Measurements from ENCODE around the gene TMEM178B.
"Not testable (repeated sequence)": the region's sequence is repeated elsewhere in the genome, so short reads cannot be mapped to it uniquely, and the experiment has no call there.

TMEM178B gene

GRCh38 chr7:141184532-141185190 is 110.8 kb downstream of the TMEM178B start:
- H3K36me3 ChIP-seq (ENCODE audit: insufficient read depth, insufficient read length, low read length): no peaks in the 10 kb centered on the region
- no peaks in the 10 kb centered on the region for H3K27me3 ChIP-seq (ENCODE audit: insufficient read depth, insufficient read length)
- no peak overlapping the region for H3K4me3 ChIP-seq (ENCODE audit: insufficient read length, low read depth)
- no peaks in the 10 kb centered on the region for H3K9me3 ChIP-seq (ENCODE audit: insufficient read depth, low read length)
- no peak for DNase-seq (ENCODE audit: low read depth, low spot score)
- no peak overlapping the region for H3K9ac ChIP-seq (ENCODE audit: insufficient read length, low read depth)
- TF ChIP-seq SUZ12 (IDR thresholded peaks at IDR 0.05; ENCODE audit: extremely low read depth, insufficient read depth, insufficient read length) (no peak), YY1 (IDR thresholded peaks at IDR 0.05; ENCODE audit: insufficient read depth, insufficient read length) (no peak), ZNF274 (IDR thresholded peaks at IDR 0.05; ENCODE audit: low read depth, low read length) (no peak)
- H3K4me1 ChIP-seq (ENCODE audit: insufficient read depth, insufficient read length): no peaks in the 10 kb centered on the region

- no peak for DNase-seq (ENCODE audit: low read depth, low spot score)
- H3K9ac ChIP-seq (ENCODE audit: insufficient read length, low read depth): no peak overlapping the region
- no peak overlapping the region for H3K4me3 ChIP-seq (ENCODE audit: insufficient read length, low read depth)
- H3K36me3 ChIP-seq (ENCODE audit: insufficient read depth, insufficient read length, low read length): no peaks in the 10 kb centered on the region
- no peaks in the 10 kb centered on the region for H3K4me1 ChIP-seq (ENCODE audit: insufficient read depth, insufficient read length)
- no peak for TF ChIP-seq ZNF274 (IDR thresholded peaks at IDR 0.05; ENCODE audit: low read depth, low read length)
- TF ChIP-seq SUZ12 (IDR thresholded peaks at IDR 0.05; ENCODE audit: extremely low read depth, insufficient read depth, insufficient read length): no peak
- TF ChIP-seq YY1 (IDR thresholded peaks at IDR 0.05; ENCODE audit: insufficient read depth, insufficient read length): no peak
- H3K27me3 ChIP-seq (ENCODE audit: insufficient read depth, insufficient read length): no peaks in the 10 kb centered on the region
- no peaks in the 10 kb centered on the region for H3K9me3 ChIP-seq (ENCODE audit: insufficient read depth, low read length)
Observed at GRCh38 chr7:141185369-141185967, 111.6 kb downstream of the TMEM178B start.

GRCh38 chr7:141189231-141189630 is 115.4 kb downstream of the TMEM178B start:
- TF ChIP-seq YY1 (IDR thresholded peaks at IDR 0.05; ENCODE audit: insufficient read depth, insufficient read length) (no peak), SUZ12 (IDR thresholded peaks at IDR 0.05; ENCODE audit: extremely low read depth, insufficient read depth, insufficient read length) (no peak), ZNF274 (IDR thresholded peaks at IDR 0.05; ENCODE audit: low read depth, low read length) (no peak)
- H3K9ac ChIP-seq (ENCODE audit: insufficient read length, low read depth): no peak overlapping the region
- no peaks in the 10 kb centered on the region for H3K36me3 ChIP-seq (ENCODE audit: insufficient read depth, insufficient read length, low read length)

DNA sequence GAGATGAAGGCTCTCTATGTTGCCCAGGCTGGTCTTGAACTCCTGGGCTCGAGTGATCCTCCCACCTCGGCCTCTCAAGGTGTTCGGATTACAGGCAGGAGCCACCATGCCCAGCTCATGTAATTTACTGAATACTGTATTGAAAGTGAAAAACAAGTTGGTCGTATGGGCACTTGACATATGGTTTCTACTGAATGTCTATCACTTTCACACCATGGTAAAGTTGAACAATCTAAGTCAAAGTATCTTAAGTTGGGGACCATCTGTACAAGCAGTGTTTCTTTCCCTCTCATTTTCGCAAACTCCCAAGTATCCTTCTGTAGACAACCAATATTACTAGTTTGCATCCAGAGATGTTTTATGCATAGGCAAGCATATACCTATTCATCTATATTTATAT is 116.6 kb downstream of the TMEM178B start:
- no peaks in the 10 kb centered on the region for H3K4me1 ChIP-seq (ENCODE audit: insufficient read depth, insufficient read length)
- no peaks in the 10 kb centered on the region for H3K36me3 ChIP-seq (ENCODE audit: insufficient read depth, insufficient read length, low read length)
- H3K27me3 ChIP-seq (ENCODE audit: insufficient read depth, insufficient read length): no peaks in the 10 kb centered on the region
- DNase-seq (ENCODE audit: low read depth, low spot score): no peak
- H3K4me3 ChIP-seq (ENCODE audit: insufficient read length, low read depth): no peak overlapping the region
- no peak for TF ChIP-seq YY1 (IDR thresholded peaks at IDR 0.05; ENCODE audit: insufficient read depth, insufficient read length)
- TF ChIP-seq ZNF274 (IDR thresholded peaks at IDR 0.05; ENCODE audit: low read depth, low read length): no peak
- TF ChIP-seq SUZ12 (IDR thresholded peaks at IDR 0.05; ENCODE audit: extremely low read depth, insufficient read depth, insufficient read length): no peak
- H3K9me3 ChIP-seq (ENCODE audit: insufficient read depth, low read length): no peaks in the 10 kb centered on the region
- H3K9ac ChIP-seq (ENCODE audit: insufficient read length, low read depth): no peak overlapping the region

More at GRCh38 chr7:141189231-141189630, 115.4 kb downstream of the TMEM178B start:
- H3K4me1 ChIP-seq (ENCODE audit: insufficient read depth, insufficient read length): no peaks in the 10 kb centered on the region
- no peak overlapping the region for H3K4me3 ChIP-seq (ENCODE audit: insufficient read length, low read depth)
- no peak for DNase-seq (ENCODE audit: low read depth, low spot score)
- H3K27me3 ChIP-seq (ENCODE audit: insufficient read depth, insufficient read length): no peaks in the 10 kb centered on the region
- no peaks in the 10 kb centered on the region for H3K9me3 ChIP-seq (ENCODE audit: insufficient read depth, low read length)

GRCh38 chr7:141191277-141191676 is 117.4 kb downstream of the TMEM178B start:
- no peak for TF ChIP-seq ZNF274 (IDR thresholded peaks at IDR 0.05; ENCODE audit: low read depth, low read length)
- TF ChIP-seq YY1 (IDR thresholded peaks at IDR 0.05; ENCODE audit: insufficient read depth, insufficient read length): no peak
- TF ChIP-seq SUZ12 (IDR thresholded peaks at IDR 0.05; ENCODE audit: extremely low read depth, insufficient read depth, insufficient read length): no peak
- Histone ChIP-seq H3K4me1 (ENCODE audit: insufficient read depth, insufficient read length) (no peaks in the 10 kb centered on the region), H3K27me3 (ENCODE audit: insufficient read depth, insufficient read length) (no peaks in the 10 kb centered on the region), H3K36me3 (ENCODE audit: insufficient read depth, insufficient read length, low read length) (no peaks in the 10 kb centered on the region), H3K9me3 (ENCODE audit: insufficient read depth, low read length) (no peaks in the 10 kb centered on the region), H3K9ac (ENCODE audit: insufficient read length, low read depth) (no peak overlapping the region), H3K4me3 (ENCODE audit: insufficient read length, low read depth) (no peak overlapping the region)
- no peak for DNase-seq (ENCODE audit: low read depth, low spot score)

DNA sequence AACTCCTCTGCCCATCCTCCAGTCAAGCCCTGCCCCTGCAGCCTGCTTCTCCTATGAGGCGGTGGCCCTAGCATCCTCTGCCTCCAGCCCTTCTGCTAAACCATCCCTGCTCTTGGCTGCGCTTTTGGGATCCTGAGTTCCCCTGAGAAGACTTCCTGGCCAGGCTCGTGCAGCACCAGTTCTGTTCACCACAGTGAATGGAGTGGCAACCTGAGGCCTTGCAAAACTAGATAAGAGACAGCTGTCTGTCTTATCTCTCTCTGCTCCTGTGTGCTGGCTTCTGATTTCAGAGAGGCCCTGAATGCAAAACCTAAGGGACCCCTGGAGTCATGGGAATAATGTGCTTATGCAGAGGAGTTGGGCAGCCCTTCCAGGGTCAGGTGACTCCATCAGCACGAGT is 119.2 kb downstream of the TMEM178B start:
- Histone ChIP-seq H3K27me3 (ENCODE audit: insufficient read depth, insufficient read length) (no peaks in the 10 kb centered on the region), H3K36me3 (ENCODE audit: insufficient read depth, insufficient read length, low read length) (no peaks in the 10 kb centered on the region)
- DNase-seq (ENCODE audit: low read depth, low spot score): no peak

DNA sequence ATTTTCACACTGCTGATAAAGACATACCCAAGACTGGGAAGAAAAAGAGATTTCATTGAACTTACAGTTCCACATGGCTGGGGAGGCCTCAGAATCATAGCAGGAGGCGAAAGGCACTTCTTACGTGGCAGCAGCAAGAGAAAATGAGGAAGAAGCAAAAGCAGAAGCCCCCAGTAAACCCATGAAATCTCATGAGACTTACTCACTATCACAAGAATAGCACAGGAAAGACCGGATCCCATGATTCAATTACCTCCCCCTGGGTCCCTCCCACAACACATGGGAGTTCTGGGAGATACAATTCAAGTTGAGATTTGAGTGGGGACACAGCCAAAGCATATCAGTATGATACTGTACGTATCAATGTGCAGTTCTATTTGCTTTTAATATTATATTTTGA is 121.9 kb downstream of the TMEM178B start:
- not testable (repeated sequence) for H3K4me1 ChIP-seq (ENCODE audit: insufficient read depth, insufficient read length); H3K4me3 ChIP-seq (ENCODE audit: insufficient read length, low read depth); DNase-seq (ENCODE audit: low read depth, low spot score); H3K36me3 ChIP-seq (ENCODE audit: insufficient read depth, insufficient read length, low read length); H3K9me3 ChIP-seq (ENCODE audit: insufficient read depth, low read length); H3K9ac ChIP-seq (ENCODE audit: insufficient read length, low read depth); H3K27me3 ChIP-seq (ENCODE audit: insufficient read depth, insufficient read length)

More for the DNA sequence above, 119.2 kb downstream of the TMEM178B start:
- TF ChIP-seq SUZ12 (IDR thresholded peaks at IDR 0.05; ENCODE audit: extremely low read depth, insufficient read depth, insufficient read length): no peak
- TF ChIP-seq YY1 (IDR thresholded peaks at IDR 0.05; ENCODE audit: insufficient read depth, insufficient read length): no peak
- H3K9ac ChIP-seq (ENCODE audit: insufficient read length, low read depth): no peak overlapping the region
- H3K9me3 ChIP-seq (ENCODE audit: insufficient read depth, low read length): no peaks in the 10 kb centered on the region
- H3K4me3 ChIP-seq (ENCODE audit: insufficient read length, low read depth): no peak overlapping the region
- H3K4me1 ChIP-seq (ENCODE audit: insufficient read depth, insufficient read length): peaks cover under 1% of the 10 kb centered on the region

All from NT2/D1 (cell line).